K562 (cell line): ENCODE results near the gene TPCN1. TPM values are rescaled to one million over a fixed set of nuclear protein-coding genes. Genes with fewer than 3 reads are reported as not detected.
A peak's percentile ranks its signal among the peaks of the same experiment; 100 is the strongest.

Experiments
- MTA3 ChIP-seq: fragments of 450-650 bp; formaldehyde crosslinking; IDR thresholded peaks from 2 replicates; pipeline ENCODE4 v1.6.1; 2017; ENCODE audit warnings: mild to moderate bottlenecking, borderline replicate concordance
- MYBL2 ChIP-seq, 2 experiments: fragments of 450-650 bp in 1 of 2; sonication (generic) in 1 of 2; formaldehyde crosslinking in 1 of 2; IDR thresholded peaks; 2 replicates each; pipeline versions ENCODE4 v1.6.1 to v1.8.1; 2017 to 2022; ENCODE audit warnings: borderline replicate concordance in 1 of 2, inconsistent platforms in 1 of 2, low read depth in 1 of 2, mild to moderate bottlenecking in 1 of 2, missing genetic modification reagents in 1 of 2, moderate library complexity in 1 of 2
- NFIC ChIP-seq: fragments of 450-650 bp; IDR thresholded peaks from 2 replicates; pipeline ENCODE4 v1.6.1; 2017; ENCODE audit warnings: mild to moderate bottlenecking, inconsistent platforms
- NKRF ChIP-seq: fragments of 450-650 bp; IDR thresholded peaks from 2 replicates; pipeline ENCODE4 v1.6.1; 2016; ENCODE audit warnings: borderline replicate concordance
- REST ChIP-seq, 2 experiments: fragments of 450-650 bp; formaldehyde crosslinking in 1 of 2; IDR thresholded peaks; 2 replicates each; pipeline versions ENCODE4 v1.4.0 to v1.6.1; 2014 to 2020; ENCODE audit warnings: mild to moderate bottlenecking in 2 of 2, borderline replicate concordance in 1 of 2, low read depth in 1 of 2
- SMARCC2 ChIP-seq: fragments of 450-650 bp; IDR thresholded peaks from 2 replicates; pipeline ENCODE4 v1.6.1; 2017; ENCODE audit warnings: antibody characterized with exemption, moderate library complexity, mild to moderate bottlenecking, low read depth
- THRA ChIP-seq: fragments of 450-650 bp; IDR thresholded peaks from 2 replicates; pipeline ENCODE4 v1.6.1; 2017; ENCODE audit warnings: mild to moderate bottlenecking, moderate library complexity
- TRIM28 ChIP-seq: fragments of 450-650 bp; IDR thresholded peaks from 2 replicates; pipeline ENCODE4 v1.6.1; 2017
- ZBTB9 ChIP-seq: fragments of 450-650 bp; formaldehyde crosslinking; IDR thresholded peaks from 2 replicates; pipeline ENCODE4 v1.4.0; 2020; ENCODE audit warnings: mild to moderate bottlenecking, moderate library complexity
- ZEB2 ChIP-seq: fragments of 450-650 bp; IDR thresholded peaks from 2 replicates; pipeline ENCODE4 v1.6.1; 2016
- ZFP91 ChIP-seq: sonication (generic); formaldehyde crosslinking; IDR thresholded peaks from 2 replicates; pipeline ENCODE4 v1.8.0; 2022; ENCODE audit warnings: mild to moderate bottlenecking, missing genetic modification reagents
- polyA plus RNA-seq, 8 experiments: library from polyadenylated mRNA; depleted of rRNA in 4 of 8; stranded (reverse) in 5 of 8; unstranded in 3 of 8; fragments of >200 nt; fragmentation: Nextera tagmentation in 2 of 8; fragmentation: Illumina TruSeq in 1 of 8; extraction: Ambion mirVana in 2 of 8; extraction: Trizol in 1 of 8; gene quantifications; 2 replicates each; pipeline versions ENCODE4 v1.2.1 to v1.2.3, GENCODE V29; 2011 to 2014; ENCODE audit warnings: inconsistent platforms in 1 of 8, missing spikeins in 1 of 8
- total RNA-seq, 7 experiments: library from RNA; depleted of rRNA in 6 of 7; stranded (reverse); fragments of >200 nt in 6 of 7; fragmentation: Illumina TruSeq in 2 of 7; extraction: Trizol in 2 of 7; gene quantifications; 2 replicates each; pipeline versions ENCODE4 v1.2.1 to v1.2.3, GENCODE V29; 2011 to 2021; ENCODE audit warnings: low replicate concordance in 1 of 7

The TPCN1 gene
- total and polyA plus RNA-seq, 9 of the 15 experiments (the other 6 are each of a cell fraction or from before 2014, with no cell fraction given), result 0.80 to 23.8 (median 7.4) TPM

- TF ChIP-seq ZBTB9 (CRISPR knock-in tag), result no peak
- TF ChIP-seq NKRF, result no peak
- TF ChIP-seq ZEB2, result 0 out of 2 replicates have a peak, but pooled peaks have one; percentile 17
- TF ChIP-seq ZFP91, result peak; percentile 61; the same call in 1 of the 2 replicates
- no peak for TF ChIP-seq MYBL2 (IDR thresholded peaks at IDR 0.05; ENCODE audit: low read depth)
- TF ChIP-seq MYBL2 (CRISPR knock-in tag; IDR thresholded peaks at IDR 0.05; ENCODE audit: borderline replicate concordance), result no peak
- peak; percentile 22; the same call in 1 of the 2 replicates for TF ChIP-seq REST (IDR thresholded peaks at IDR 0.05; ENCODE audit: borderline replicate concordance)
- TF ChIP-seq REST (CRISPR knock-in tag; IDR thresholded peaks at IDR 0.05; ENCODE audit: low read depth), result no peak
- TF ChIP-seq MTA3, result 0 out of 2 replicates have a peak, but pooled peaks have one; percentile 37
- TF ChIP-seq NFIC, result no peak
- 0 out of 2 replicates have a peak, but pooled peaks have one; percentile 36 for TF ChIP-seq SMARCC2
- TF ChIP-seq TRIM28, result no peak
- TF ChIP-seq THRA, result no peak
Observed at GRCh38 chr12:113299619-113300237, 78.5 kb downstream of the TPCN1 start (continued).
